Body of pancreas (tissue), 4 donors: ENCODE results near the gene NUDT12. TPM values are rescaled to one million over a fixed set of nuclear protein-coding genes. Genes with fewer than 3 reads are reported as not detected.
A peak's percentile ranks its signal among the peaks of the same experiment; 100 is the strongest.

ENCODE experiments used
- ATAC-seq: fragments of 150-250 bp; one replicate; pipeline ENCODE4 v1.9.1; 2016
- DNase-seq, 4 donors: peaks; one replicate each; pipeline ENCODE4 v3.0.0-alpha.2; 2019
- H3K27ac ChIP-seq, 4 donors: fragments of 200-600 bp; sonication (generic); 1 replicate in 3 of 4; 2 replicates in 1 of 4; pipeline versions ENCODE4 v1.5.1 to v1.6.1; 2016 to 2019; ENCODE audit warnings: mild to moderate bottlenecking in 1 of 4, mixed read lengths in 1 of 4, moderate library complexity in 1 of 4
- H3K27me3 ChIP-seq, 2 donors: fragments of 200-600 bp; sonication (generic); one replicate each; pipeline ENCODE4 v1.6.0; 2016; ENCODE audit warnings: mild to moderate bottlenecking in 1 of 2
- H3K36me3 ChIP-seq, 2 donors: fragments of 200-600 bp; sonication (generic); replicated peaks in 1 of 2; 2 replicates each; pipeline ENCODE4 v1.5.1; 2016; ENCODE audit warnings: low read depth in 2 of 2; ENCODE audit not compliant: insufficient read depth in 1 of 2
- H3K4me1 ChIP-seq: fragments of 200-600 bp; sonication (generic); one replicate; pipeline ENCODE4 v1.6.0; 2016
- H3K4me3 ChIP-seq, 2 donors: fragments of 200-600 bp; sonication (generic); 1 replicate in 1 of 2; 2 replicates in 1 of 2; pipeline ENCODE4 v1.5.1; 2016 to 2019
- H3K9me3 ChIP-seq, 3 donors: fragments of 200-600 bp; sonication (generic); 1 replicate in 2 of 3; 2 replicates in 1 of 3; pipeline ENCODE4 v1.5.1; 2016
- POLR2A ChIP-seq, 3 donors: fragments of 450-650 bp; IDR thresholded peaks; one replicate each; pipeline ENCODE4 v1.6.1; 2016; ENCODE audit warnings: antibody characterized with exemption in 3 of 3, mild to moderate bottlenecking in 2 of 3
- WGBS, 2 donors: methylation state at CpG; one replicate each; pipeline ENCODE4 v1.1.5; 2017; 5-methylcytosine and 5-hydroxymethylcytosine counted together
- intact Hi-C: fragments of 100-400 bp; cut with DNase I; formaldehyde crosslinking; loops from one replicate; pipeline ENCODE4 v1.15.1; 2023
- total RNA-seq, 2 donors: library from RNA; depleted of rRNA; stranded (reverse); fragments of >200 nt; gene quantifications; one replicate each; pipeline ENCODE4 v1.1.0, GENCODE V29; 2016
- TF ChIP-seq, protein P1 (sequence below), 7 experiments: fragments of 450-650 bp in 4 of 7; fragments of 200-600 bp in 3 of 7; sonication (generic) in 3 of 7; IDR thresholded peaks; one replicate each; pipeline ENCODE4 v1.5.1; 2016 to 2019; ENCODE audit warnings: antibody characterized with exemption in 7 of 7

The NUDT12 gene
- total RNA-seq, 2 donors from 2014 or later: 14.3 to 20.8 TPM

DNA sequence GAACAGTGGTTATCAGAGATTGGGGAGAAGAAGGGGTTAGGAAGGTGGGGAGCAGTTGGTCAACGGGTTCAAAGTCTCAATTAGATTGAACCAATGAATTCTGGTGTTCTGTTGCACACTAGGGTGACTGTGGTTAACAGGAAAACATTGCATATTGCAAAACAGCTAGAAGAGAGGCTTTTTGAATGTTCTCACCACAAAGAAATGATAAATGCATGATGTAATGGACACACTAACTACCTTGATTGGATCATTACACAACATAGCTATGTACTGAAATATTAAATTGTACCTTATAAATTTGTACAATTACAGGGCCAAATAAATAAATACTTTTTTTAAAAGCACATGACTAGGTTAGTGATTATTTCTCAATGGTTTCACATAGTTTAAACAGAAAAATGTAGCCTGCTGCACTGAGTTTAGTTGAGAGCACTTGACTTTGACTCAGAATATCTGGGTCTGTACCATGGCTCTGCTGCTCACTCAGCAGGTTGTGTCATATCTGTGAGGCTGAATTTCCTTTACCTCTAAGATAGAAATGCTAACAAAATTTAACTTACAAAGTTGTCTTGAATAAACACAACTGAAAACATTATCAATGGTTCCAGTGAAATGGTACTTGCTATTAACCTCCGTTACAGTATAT is 30.4 kb downstream of the NUDT12 start:
- no peaks in the 10 kb centered on the region for H3K36me3 ChIP-seq
- no peak overlapping the region for H3K4me3 ChIP-seq
- ATAC-seq (no peak), DNase-seq (no peak)
- 70 to 73% methylated on average over 2 of the region's 2 CpGs for WGBS, 2 donors
- no peaks in the 10 kb centered on the region for H3K9me3 ChIP-seq
- no peaks in the 10 kb centered on the region for H3K4me1 ChIP-seq
- intact Hi-C loops: no loop called here
- H3K27me3 ChIP-seq: no peaks in the 10 kb centered on the region
- H3K27ac ChIP-seq: no peak overlapping the region
- TF ChIP-seq, protein P1, sequence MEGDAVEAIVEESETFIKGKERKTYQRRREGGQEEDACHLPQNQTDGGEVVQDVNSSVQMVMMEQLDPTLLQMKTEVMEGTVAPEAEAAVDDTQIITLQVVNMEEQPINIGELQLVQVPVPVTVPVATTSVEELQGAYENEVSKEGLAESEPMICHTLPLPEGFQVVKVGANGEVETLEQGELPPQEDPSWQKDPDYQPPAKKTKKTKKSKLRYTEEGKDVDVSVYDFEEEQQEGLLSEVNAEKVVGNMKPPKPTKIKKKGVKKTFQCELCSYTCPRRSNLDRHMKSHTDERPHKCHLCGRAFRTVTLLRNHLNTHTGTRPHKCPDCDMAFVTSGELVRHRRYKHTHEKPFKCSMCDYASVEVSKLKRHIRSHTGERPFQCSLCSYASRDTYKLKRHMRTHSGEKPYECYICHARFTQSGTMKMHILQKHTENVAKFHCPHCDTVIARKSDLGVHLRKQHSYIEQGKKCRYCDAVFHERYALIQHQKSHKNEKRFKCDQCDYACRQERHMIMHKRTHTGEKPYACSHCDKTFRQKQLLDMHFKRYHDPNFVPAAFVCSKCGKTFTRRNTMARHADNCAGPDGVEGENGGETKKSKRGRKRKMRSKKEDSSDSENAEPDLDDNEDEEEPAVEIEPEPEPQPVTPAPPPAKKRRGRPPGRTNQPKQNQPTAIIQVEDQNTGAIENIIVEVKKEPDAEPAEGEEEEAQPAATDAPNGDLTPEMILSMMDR (IDR thresholded peaks at IDR 0.05): no peak
- no peak for TF ChIP-seq POLR2A (IDR thresholded peaks at IDR 0.05)

DNA sequence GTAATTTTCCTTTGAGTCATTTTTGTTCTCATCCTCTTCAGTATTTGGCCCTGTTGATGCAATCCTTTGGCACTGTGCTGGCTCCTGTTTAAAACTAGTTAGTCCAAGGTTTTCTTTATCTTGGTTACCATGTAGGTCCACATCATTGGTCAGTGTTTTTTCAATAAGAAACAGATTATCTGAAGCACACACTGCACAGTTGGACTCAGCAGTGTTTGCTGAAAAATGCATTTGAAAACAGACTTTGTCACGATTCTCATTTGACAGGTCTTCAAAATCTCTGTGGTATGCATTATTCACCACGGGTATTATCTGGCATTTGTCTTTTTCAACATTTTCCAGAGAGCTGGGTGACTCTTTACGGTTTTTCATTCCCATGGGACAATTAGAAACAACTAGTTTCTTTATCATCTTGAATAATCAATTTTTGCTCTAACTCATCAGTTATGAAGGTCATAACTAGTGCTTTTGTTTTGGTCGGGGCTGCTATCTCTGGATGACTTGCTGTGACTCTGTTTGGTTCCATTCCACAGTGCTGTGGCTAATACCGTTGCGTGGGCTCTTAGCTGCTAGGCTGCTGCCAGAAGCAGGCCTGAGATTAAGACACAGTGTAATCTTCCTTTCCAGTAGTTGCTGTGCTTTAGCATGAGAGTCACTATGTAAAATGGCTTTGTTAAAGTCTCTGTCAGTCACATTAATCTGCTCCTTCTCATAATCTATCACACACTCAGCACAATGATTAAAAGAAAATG is 36.2 kb downstream of the NUDT12 start:
- no peak for TF ChIP-seq POLR2A (IDR thresholded peaks at IDR 0.05)
- TF ChIP-seq, protein P1 (IDR thresholded peaks at IDR 0.05): no peak
- Histone ChIP-seq H3K9me3 (no peaks in the 10 kb centered on the region), H3K4me1 (peaks cover 4% of the 10 kb centered on the region), H3K36me3 (no peaks in the 10 kb centered on the region), H3K4me3 (no peak overlapping the region), H3K27me3 (no peaks in the 10 kb centered on the region), H3K27ac (no peak overlapping the region)
- 25 to 27% methylated on average over 6 of the region's 6 CpGs for whole genome bisulfite sequencing, 2 donors
- DNase-seq: peak; percentile 16 to 43 (median 32)
- intact Hi-C loops: no loop called here
- peak; percentile 65 for ATAC-seq

DNA sequence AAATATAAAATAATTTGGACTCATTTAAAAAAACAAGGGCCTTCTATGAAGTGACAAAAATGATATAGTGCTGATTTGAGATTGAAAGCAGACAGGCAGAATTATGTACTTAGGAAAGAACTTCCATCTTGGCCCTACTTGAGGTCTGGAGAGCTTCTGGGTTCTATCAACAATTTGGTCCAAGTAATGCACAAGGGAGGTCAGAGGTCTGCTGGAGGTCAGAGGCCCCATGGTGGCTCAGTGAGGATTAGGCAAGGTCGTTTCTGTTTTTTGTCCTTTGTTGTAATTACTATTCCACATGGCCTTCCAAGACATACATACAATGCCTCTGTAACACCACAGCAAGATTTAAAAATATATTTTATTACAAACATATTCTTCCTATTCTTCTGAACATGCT is 37.2 kb downstream of the NUDT12 start:
- no peak for ATAC-seq
- TF ChIP-seq POLR2A (IDR thresholded peaks at IDR 0.05): no peak
- TF ChIP-seq, protein P1 (IDR thresholded peaks at IDR 0.05): no peak
- 76 to 79% methylated on average over 1 of the region's 1 CpG for WGBS, 2 donors
- DNase-seq: no peak
- intact Hi-C loops: no loop called here
- Histone ChIP-seq H3K4me1 (peaks cover 4% of the 10 kb centered on the region), H3K9me3 (no peaks in the 10 kb centered on the region), H3K27ac (no peak overlapping the region), H3K27me3 (no peaks in the 10 kb centered on the region), H3K36me3 (no peaks in the 10 kb centered on the region), H3K4me3 (no peak overlapping the region)

DNA sequence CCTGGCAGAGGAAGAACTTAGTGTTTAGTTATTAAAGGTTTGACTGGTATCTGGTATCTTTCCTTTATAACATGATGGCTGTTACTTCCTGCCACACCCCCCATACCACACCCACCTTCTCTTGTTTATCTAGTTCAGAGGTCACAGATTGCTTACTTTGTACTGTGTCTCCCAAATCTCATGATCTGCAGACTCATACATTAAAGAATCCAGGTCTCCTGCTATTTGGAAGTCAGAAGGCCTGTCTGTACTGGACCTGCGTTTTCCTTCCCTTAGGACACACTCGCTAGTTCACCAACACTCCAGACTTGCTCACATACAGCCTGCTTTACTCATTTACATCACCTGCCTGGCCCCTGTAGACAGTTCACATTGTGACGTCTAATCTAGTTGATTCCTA is 39.3 kb downstream of the NUDT12 start:
- no peak for DNase-seq
- H3K36me3 ChIP-seq: no peaks in the 10 kb centered on the region
- TF ChIP-seq, protein P1 (IDR thresholded peaks at IDR 0.05): no peak
- no peak for TF ChIP-seq POLR2A (IDR thresholded peaks at IDR 0.05)
- peaks cover 4% of the 10 kb centered on the region for H3K4me1 ChIP-seq
- H3K4me3 ChIP-seq: no peak overlapping the region
- ATAC-seq: no peak
- H3K27ac ChIP-seq: no peak overlapping the region
- H3K27me3 ChIP-seq: no peaks in the 10 kb centered on the region
- no peaks in the 10 kb centered on the region for H3K9me3 ChIP-seq
- intact Hi-C loops: no loop called here
- WGBS, 2 donors: 83 to 85% methylated on average over 3 of the region's 3 CpGs
